ENCODE measurements around the gene ZNF350. TPM values are rescaled to one million over a fixed set of nuclear protein-coding genes. Genes with fewer than 3 reads are reported as not detected.
"Not testable (repeated sequence)": the region's sequence is repeated elsewhere in the genome, so short reads cannot be mapped to it uniquely, and the experiment has no call there.

The ZNF350 gene
- polyA plus RNA-seq, 6 donors from 2014 or later, result 24.0 to 42.2 (median 33.3) TPM

GRCh38 chr19:51994048-51994644, 7.5 kb upstream of the ZNF350 start:
- DNase-seq (no peak), ATAC-seq (ENCODE audit: low read depth in 2 of 2) (no peak)
- no peaks in the 10 kb centered on the region for H3K4me1 Mint-ChIP-seq
- H3K9me3 Mint-ChIP-seq, result peaks cover 14 to 94% (median 89%) of the 10 kb centered on the region in 7 donors
- H3K27ac Mint-ChIP-seq, result no peak overlapping the region
- H3K36me3 Mint-ChIP-seq, result peaks cover 56 to 70% of the 10 kb centered on the region in 2 donors
- no peak overlapping the region for H3K4me3 Mint-ChIP-seq
- no peaks in the 10 kb centered on the region for H3K27me3 Mint-ChIP-seq

- no peaks in the 10 kb centered on the region for H3K4me1 Mint-ChIP-seq
- H3K36me3 Mint-ChIP-seq, result peaks cover 51 to 70% of the 10 kb centered on the region in 2 donors
These were observed 6.8 kb upstream of the ZNF350 start for GRCh38 chr19:51993422-51993821.

GRCh38 chr19:51983361-51983760, 3.3 kb downstream of the ZNF350 start:
- Mint-ChIP-seq H3K4me1 (peaks cover 16 to 23% (median 19%) of the 10 kb centered on the region in 3 donors), H3K27me3 (no peaks in the 10 kb centered on the region), H3K9me3 (peaks cover 10 to 85% (median 62%) of the 10 kb centered on the region in 7 donors), H3K27ac (peak overlapping the region in 3 of 6 donors; percentile 3 to 88 (median 59)), H3K4me3 (peak overlapping the region in 1 of 8 donors; percentile 56), H3K36me3 (peaks cover 61 to 72% of the 10 kb centered on the region in 2 donors)
- DNase-seq (no peak), ATAC-seq (ENCODE audit: low read depth in 2 of 2) (no peak)

More at GRCh38 chr19:51993422-51993821, 6.8 kb upstream of the ZNF350 start:
- ATAC-seq (ENCODE audit: low read depth in 2 of 2) (no peak), DNase-seq (no peak)
- Mint-ChIP-seq H3K27me3 (no peaks in the 10 kb centered on the region), H3K27ac (no peak overlapping the region), H3K9me3 (peaks cover 20 to 94% (median 88%) of the 10 kb centered on the region in 7 donors), H3K4me3 (no peak overlapping the region)

GRCh38 chr19:51980926-51981325, 5.7 kb downstream of the ZNF350 start:
- H3K27ac Mint-ChIP-seq, result peak overlapping the region in 1 of 6 donors; percentile 28
- not testable (repeated sequence) for H3K27me3 Mint-ChIP-seq; H3K4me3 Mint-ChIP-seq; ATAC-seq (ENCODE audit: low read depth in 2 of 2); DNase-seq
- peaks cover 7 to 14% (median 10%) of the 10 kb centered on the region in 3 donors for H3K4me1 Mint-ChIP-seq
- H3K36me3 Mint-ChIP-seq, result peaks cover 74 to 75% of the 10 kb centered on the region in 2 donors
- H3K9me3 Mint-ChIP-seq, result peaks cover 9 to 90% (median 69%) of the 10 kb centered on the region in 7 donors

GRCh38 chr19:51980116-51980736, 6.4 kb downstream of the ZNF350 start:
- H3K9me3 Mint-ChIP-seq, result peaks cover 10 to 88% (median 73%) of the 10 kb centered on the region in 7 donors

GRCh38 chr19:51978882-51979281, 7.8 kb downstream of the ZNF350 start:
- Mint-ChIP-seq H3K36me3 (peaks cover 78 to 83% of the 10 kb centered on the region in 2 donors), H3K4me3 (peak overlapping the region in 2 of 8 donors; percentile 4 to 43)

More at GRCh38 chr19:51980116-51980736, 6.4 kb downstream of the ZNF350 start:
- Mint-ChIP-seq H3K4me1 (peaks cover 4 to 10% (median 9%) of the 10 kb centered on the region in 3 donors), H3K36me3 (peaks cover 75% of the 10 kb centered on the region in 2 donors), H3K27ac (no peak overlapping the region), H3K27me3 (no peaks in the 10 kb centered on the region), H3K4me3 (no peak overlapping the region)
- ATAC-seq (ENCODE audit: low read depth in 2 of 2) (no peak), DNase-seq (no peak)

GRCh38 chr19:51977346-51977745, 9.3 kb downstream of the ZNF350 start:
- Mint-ChIP-seq H3K27ac (peak overlapping the region in 1 of 6 donors; percentile 9), H3K4me1 (peaks cover 2 to 5% (median 4%) of the 10 kb centered on the region in 3 donors), H3K36me3 (peaks cover 78 to 79% of the 10 kb centered on the region in 2 donors), H3K9me3 (peaks cover 5 to 91% (median 85%) of the 10 kb centered on the region in 7 donors), H3K27me3 (no peaks in the 10 kb centered on the region), H3K4me3 (no peak overlapping the region)
- ATAC-seq (ENCODE audit: low read depth in 2 of 2), result no peak
- DNase-seq, result no peak

More at GRCh38 chr19:51978882-51979281, 7.8 kb downstream of the ZNF350 start:
- DNase-seq, result no peak
- Mint-ChIP-seq H3K27me3 (no peaks in the 10 kb centered on the region), H3K4me1 (peaks cover 4 to 10% (median 9%) of the 10 kb centered on the region in 3 donors), H3K27ac (no peak overlapping the region), H3K9me3 (peaks cover 10 to 91% (median 83%) of the 10 kb centered on the region in 7 donors)
- ATAC-seq (ENCODE audit: low read depth in 2 of 2), result no peak

GRCh38 chr19:51976852-51977251, 9.8 kb downstream of the ZNF350 start:
- DNase-seq (no peak), ATAC-seq (ENCODE audit: low read depth in 2 of 2) (no peak)
- Mint-ChIP-seq H3K27me3 (no peaks in the 10 kb centered on the region), H3K4me3 (no peak overlapping the region), H3K9me3 (peaks cover 6 to 91% (median 85%) of the 10 kb centered on the region in 7 donors), H3K4me1 (peaks cover 2 to 5% (median 4%) of the 10 kb centered on the region in 3 donors), H3K36me3 (peaks cover 79% of the 10 kb centered on the region in 2 donors), H3K27ac (no peak overlapping the region)

GRCh38 chr19:51975787-51976186, 10.9 kb downstream of the ZNF350 start:
- Mint-ChIP-seq H3K9me3 (peaks cover 10 to 93% (median 86%) of the 10 kb centered on the region in 7 donors), H3K27ac (peak overlapping the region in 1 of 6 donors; percentile 7), H3K36me3 (peaks cover 80% of the 10 kb centered on the region in 2 donors)
- not testable (repeated sequence) for H3K4me3 Mint-ChIP-seq; DNase-seq; H3K27me3 Mint-ChIP-seq; ATAC-seq (ENCODE audit: low read depth in 2 of 2); H3K4me1 Mint-ChIP-seq

GRCh38 chr19:51971624-51972023, 15.0 kb downstream of the ZNF350 start:
- no peaks in the 10 kb centered on the region for H3K27me3 Mint-ChIP-seq
- H3K4me1 Mint-ChIP-seq, result peaks cover 0 to 5% (median 0%) of the 10 kb centered on the region in 3 donors
- DNase-seq (no peak), ATAC-seq (ENCODE audit: low read depth in 2 of 2) (no peak)
- H3K9me3 Mint-ChIP-seq, result peaks cover 19 to 89% (median 77%) of the 10 kb centered on the region in 7 donors
- H3K4me3 Mint-ChIP-seq, result no peak overlapping the region
- H3K36me3 Mint-ChIP-seq, result peaks cover 74 to 78% of the 10 kb centered on the region in 2 donors
- no peak overlapping the region for H3K27ac Mint-ChIP-seq

- Mint-ChIP-seq H3K4me3 (no peak overlapping the region), H3K9me3 (peaks cover 13 to 91% (median 74%) of the 10 kb centered on the region in 7 donors)
These were observed 15.9 kb downstream of the ZNF350 start for GRCh38 chr19:51970718-51971117.

GRCh38 chr19:51965583-51965982, 21.1 kb downstream of the ZNF350 start:
- Mint-ChIP-seq H3K9me3 (peaks cover 30 to 95% (median 80%) of the 10 kb centered on the region in 7 donors), H3K4me1 (peaks cover 0 to 9% (median 4%) of the 10 kb centered on the region in 3 donors), H3K27me3 (no peaks in the 10 kb centered on the region), H3K27ac (no peak overlapping the region), H3K4me3 (peak overlapping the region in 1 of 8 donors; percentile 56), H3K36me3 (peaks cover 71 to 83% of the 10 kb centered on the region in 2 donors)
- DNase-seq, result no peak
- ATAC-seq (ENCODE audit: low read depth in 2 of 2), result no peak

More at GRCh38 chr19:51970718-51971117, 15.9 kb downstream of the ZNF350 start:
- no peaks in the 10 kb centered on the region for H3K27me3 Mint-ChIP-seq
- DNase-seq (no peak), ATAC-seq (ENCODE audit: low read depth in 2 of 2) (no peak)
- H3K4me1 Mint-ChIP-seq, result peaks cover 0 to 5% (median 0%) of the 10 kb centered on the region in 3 donors
- no peak overlapping the region for H3K27ac Mint-ChIP-seq
- peaks cover 70 to 73% of the 10 kb centered on the region in 2 donors for H3K36me3 Mint-ChIP-seq

- Mint-ChIP-seq H3K27ac (peak overlapping the region in 1 of 6 donors; percentile 47), H3K9me3 (peaks cover 36 to 96% (median 76%) of the 10 kb centered on the region in 7 donors), H3K36me3 (peaks cover 59 to 79% of the 10 kb centered on the region in 2 donors)
- not testable (repeated sequence) for DNase-seq; H3K27me3 Mint-ChIP-seq; H3K4me3 Mint-ChIP-seq; H3K4me1 Mint-ChIP-seq; ATAC-seq (ENCODE audit: low read depth in 2 of 2)
These were observed 25.9 kb downstream of the ZNF350 start for GRCh38 chr19:51960621-51961233.
